HL-60/S4 treated with retinoic acid at 250 ng/mL for 4 days and 3 days (cell line): ENCODE data around the gene TPST1.
"Not testable (repeated sequence)": the region's sequence is repeated elsewhere in the genome, so short reads cannot be mapped to it uniquely, and the experiment has no call there.

ENCODE experiments used
- in situ Hi-C: fragments of 300-500 bp; cut with MboI; formaldehyde crosslinking; loops from 2 replicates; pipeline ENCODE4 v1.7.0; 2022; ENCODE audit warnings: low sequenced_read_pairs

TPST1 gene

GRCh38 chr7:66204822-66205740 is at the start of gene TPST1:
TPST1 (plus strand) TSS chr7:66205334; CDS start chr7:66240426, 35,092 bp downstream.
- in situ Hi-C loops: no loop called here

GRCh38 chr7:66156035-66156434 is 49.1 kb upstream of the TPST1 start:
- in situ Hi-C loops: not testable (repeated sequence)

GRCh38 chr7:66157060-66157459 is 48.1 kb upstream of the TPST1 start:
- in situ Hi-C loops: no loop called here

- in situ Hi-C loops: no loop called here
Measured at GRCh38 chr7:66162622-66163021, 42.5 kb upstream of the TPST1 start.

GRCh38 chr7:66163186-66163610 is 41.9 kb upstream of the TPST1 start:
- in situ Hi-C loops: no loop called here

- in situ Hi-C loops: no loop called here
Measured at GRCh38 chr7:66164356-66164755, 40.8 kb upstream of the TPST1 start.

- in situ Hi-C loops: no loop called here
Measured at GRCh38 chr7:66167773-66168387, 37.3 kb upstream of the TPST1 start.

- in situ Hi-C loops: no loop called here
Measured at GRCh38 chr7:66169616-66170015, 35.5 kb upstream of the TPST1 start.

GRCh38 chr7:66170309-66171231 is 34.6 kb upstream of the TPST1 start:
- in situ Hi-C loops: no loop called here

- in situ Hi-C loops: not testable (repeated sequence)
Measured at GRCh38 chr7:66172536-66173401, 32.4 kb upstream of the TPST1 start.

- in situ Hi-C loops: no loop called here
Measured at GRCh38 chr7:66173856-66174255, 31.3 kb upstream of the TPST1 start.

- in situ Hi-C loops: not testable (repeated sequence)
Measured at GRCh38 chr7:66175006-66175405, 30.1 kb upstream of the TPST1 start.

- in situ Hi-C loops: no loop called here
Measured at GRCh38 chr7:66176914-66177313, 28.2 kb upstream of the TPST1 start.

- in situ Hi-C loops: no loop called here
Measured at GRCh38 chr7:66178258-66178657, 26.9 kb upstream of the TPST1 start.

GRCh38 chr7:66181329-66181728 is 23.8 kb upstream of the TPST1 start:
- in situ Hi-C loops: no loop called here

- in situ Hi-C loops: no loop called here
Measured at GRCh38 chr7:66181845-66182244, 23.3 kb upstream of the TPST1 start.

GRCh38 chr7:66182920-66183319 is 22.2 kb upstream of the TPST1 start:
- in situ Hi-C loops: no loop called here

GRCh38 chr7:66183700-66184099 is 21.4 kb upstream of the TPST1 start:
- in situ Hi-C loops: no loop called here

- in situ Hi-C loops: no loop called here
Measured at GRCh38 chr7:66185680-66186187, 19.4 kb upstream of the TPST1 start.

GRCh38 chr7:66186991-66187390 is 18.1 kb upstream of the TPST1 start:
- in situ Hi-C loops: no loop called here
